SU-DHL-6 (cell line): ENCODE measurements around the gene CBFA2T2.

ENCODE experiments used
- H2AFZ ChIP-seq: fragments of 200-600 bp; sonication (generic); 2 replicates; pipeline ENCODE4 v1.6.1; 2014; ENCODE audit warnings: low read depth, mild to moderate bottlenecking, moderate library complexity, mixed read lengths, antibody characterized with exemption, low read length; ENCODE audit not compliant: severe bottlenecking
- H3F3A ChIP-seq: fragments of 200-600 bp; shearing (Covaris generic); 2 replicates; pipeline ENCODE4 v1.6.0; 2016; ENCODE audit warnings: antibody characterized with exemption, mild to moderate bottlenecking; ENCODE audit not compliant: insufficient read depth
- H3K27ac ChIP-seq: fragments of 200-600 bp; sonication (generic); 2 replicates; pipeline ENCODE4 v1.5.1; 2016; ENCODE audit warnings: low read depth, mild to moderate bottlenecking, low read length, moderate library complexity, mixed read lengths
- H3K27me3 ChIP-seq: fragments of 200-600 bp; sonication (generic), shearing (Covaris generic); 2 replicates; pipeline ENCODE4 v1.6.0; 2014; ENCODE audit warnings: mild to moderate bottlenecking, low read length
- H3K36me3 ChIP-seq: fragments of 200-600 bp; sonication (generic); 2 replicates; pipeline ENCODE4 v1.6.1; 2014; ENCODE audit warnings: mild to moderate bottlenecking, low read length, mixed read lengths
- H3K4me2 ChIP-seq: fragments of 300-600, 200-600 bp; shearing (Covaris generic), sonication (generic); 2 replicates; pipeline ENCODE4 v1.6.0; 2014; ENCODE audit warnings: low read length, low read depth, mild to moderate bottlenecking; ENCODE audit not compliant: poor library complexity, severe bottlenecking
- H3K4me3 ChIP-seq: fragments of 200-600 bp; sonication (generic); 2 replicates; pipeline ENCODE4 v1.5.1; 2014; ENCODE audit warnings: antibody characterized with exemption, low read length, mild to moderate bottlenecking, mixed read lengths; ENCODE audit not compliant: insufficient read depth, poor library complexity, severe bottlenecking
- H3K79me2 ChIP-seq: fragments of 200-600 bp; sonication (generic); 2 replicates; pipeline ENCODE4 v1.6.1; 2014; ENCODE audit warnings: mild to moderate bottlenecking, low read length, moderate library complexity; ENCODE audit not compliant: insufficient read depth
- H3K9ac ChIP-seq: fragments of 200-600 bp; sonication (generic); 2 replicates; pipeline ENCODE4 v1.7.0; 2014; ENCODE audit warnings: mild to moderate bottlenecking, low read length
- H3K9me2 ChIP-seq: fragments of 200-600 bp; sonication (generic); replicated peaks from 2 replicates; pipeline ENCODE4 v1.6.1; 2014; ENCODE audit warnings: low read length; ENCODE audit not compliant: insufficient read depth
- H3K9me3 ChIP-seq: fragments of 200-600 bp; sonication (generic); 2 replicates; pipeline ENCODE4 v1.6.1; 2014; ENCODE audit warnings: low read length, mixed read lengths; ENCODE audit not compliant: insufficient read depth
- H4K20me1 ChIP-seq: fragments of 200-600 bp; sonication (generic); 2 replicates; pipeline ENCODE4 v1.6.1; 2014; ENCODE audit warnings: low read depth, mild to moderate bottlenecking, antibody characterized with exemption, low read length, moderate library complexity, mixed read lengths
- CTCF ChIP-seq: fragments of 200-600 bp; sonication (generic); IDR thresholded peaks from one replicate; pipeline ENCODE4 v1.5.1; 2017; ENCODE audit warnings: antibody characterized with exemption, mild to moderate bottlenecking, low read length, moderate library complexity; ENCODE audit not compliant: insufficient read depth, poor library complexity, severe bottlenecking
- EZH2phosphoT487 ChIP-seq: fragments of 200-600 bp; sonication (generic), shearing (Covaris generic); conservative IDR thresholded peaks from 2 replicates; pipeline ENCODE4 v1.6.1; 2018; ENCODE audit warnings: mild to moderate bottlenecking, antibody characterized with exemption, low read length, moderate library complexity, mixed read lengths

Gene CBFA2T2

DNA sequence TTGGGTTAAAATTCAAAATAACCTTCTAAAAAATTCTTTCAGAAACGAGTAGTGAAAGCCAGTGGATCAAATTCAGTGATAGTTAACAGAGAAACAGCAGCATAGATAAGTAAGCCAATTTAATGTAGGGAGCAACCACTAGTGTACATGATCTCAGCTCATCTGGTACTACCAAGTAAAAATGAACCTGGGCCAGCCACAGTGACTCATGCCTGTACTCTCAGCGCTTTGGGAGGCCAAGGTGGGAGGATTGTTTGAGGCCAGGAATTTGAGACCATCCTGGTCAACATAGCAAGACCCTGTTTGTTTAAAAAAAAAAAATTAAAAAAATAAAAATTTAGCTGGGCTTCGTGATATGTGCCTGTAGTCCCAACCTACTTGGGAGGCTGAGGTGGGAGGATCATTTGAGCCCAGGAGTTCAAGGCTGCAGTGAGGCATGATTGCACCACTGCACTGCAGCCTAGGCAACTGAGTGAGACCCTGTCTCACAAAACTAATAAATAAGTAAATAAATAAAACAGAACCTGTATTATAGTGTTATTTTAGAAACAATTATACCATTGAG, 32.4 kb downstream of the CBFA2T2 start:
- no peak overlapping the region for H3K9ac ChIP-seq
- H3K9me3 ChIP-seq: no peaks in the 10 kb centered on the region
- H3K36me3 ChIP-seq: no peaks in the 10 kb centered on the region
- TF ChIP-seq EZH2phosphoT487 (no peak), CTCF (no peak)
- H3K27me3 ChIP-seq: no peaks in the 10 kb centered on the region
- no peak overlapping the region for H3K27ac ChIP-seq
- H3K4me2 ChIP-seq: no peak overlapping the region
- H4K20me1 ChIP-seq: no peaks in the 10 kb centered on the region
- H2AFZ ChIP-seq: no peak overlapping the region
- H3K4me3 ChIP-seq: no peak overlapping the region
- H3K9me2 ChIP-seq: no peaks in the 10 kb centered on the region
- no peaks in the 10 kb centered on the region for H3F3A ChIP-seq
- H3K79me2 ChIP-seq: no peaks in the 10 kb centered on the region

- TF ChIP-seq EZH2phosphoT487 (no peak), CTCF (no peak)
- H3K4me3 ChIP-seq: no peak overlapping the region
Measured at GRCh38 chr20:33524261-33524660, 34.4 kb downstream of the CBFA2T2 start.

DNA sequence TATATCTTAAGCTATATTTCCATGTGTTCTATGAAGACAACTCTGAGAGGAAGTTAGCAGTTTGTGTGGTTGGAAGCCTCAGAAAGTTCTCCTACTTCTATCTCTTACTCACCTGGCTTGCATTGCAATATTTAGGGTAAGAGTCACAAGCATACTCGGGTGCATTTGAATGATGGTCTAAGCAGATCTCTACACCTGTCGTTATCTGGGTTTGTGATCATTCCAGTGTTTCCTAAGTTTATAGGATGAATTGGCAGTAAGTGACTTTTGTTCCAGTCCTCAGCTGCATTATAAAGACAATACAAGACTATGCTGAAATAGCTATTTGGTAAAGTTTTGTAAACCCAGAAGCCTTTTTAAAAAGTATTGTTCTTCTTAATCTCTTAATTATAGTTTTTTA, 36.9 kb downstream of the CBFA2T2 start:
- Histone ChIP-seq H3K79me2 (no peaks in the 10 kb centered on the region), H3K27me3 (no peaks in the 10 kb centered on the region), H3K9me3 (no peaks in the 10 kb centered on the region), H2AFZ (no peak overlapping the region), H3K4me3 (no peak overlapping the region), H3K27ac (no peak overlapping the region), H3K9me2 (no peaks in the 10 kb centered on the region), H3F3A (no peaks in the 10 kb centered on the region), H3K36me3 (no peaks in the 10 kb centered on the region), H4K20me1 (no peaks in the 10 kb centered on the region), H3K4me2 (no peak overlapping the region), H3K9ac (no peak overlapping the region)
- TF ChIP-seq CTCF: no peak
- TF ChIP-seq EZH2phosphoT487: no peak

More at GRCh38 chr20:33524261-33524660, 34.4 kb downstream of the CBFA2T2 start:
- no peak overlapping the region for H3K4me2 ChIP-seq
- H3K27ac ChIP-seq: no peak overlapping the region
- no peaks in the 10 kb centered on the region for H3K9me2 ChIP-seq
- H3K27me3 ChIP-seq: no peaks in the 10 kb centered on the region
- no peak overlapping the region for H3K9ac ChIP-seq
- no peaks in the 10 kb centered on the region for H3K36me3 ChIP-seq
- H3K9me3 ChIP-seq: no peaks in the 10 kb centered on the region
- H4K20me1 ChIP-seq: no peaks in the 10 kb centered on the region
- no peaks in the 10 kb centered on the region for H3F3A ChIP-seq
- no peaks in the 10 kb centered on the region for H3K79me2 ChIP-seq
- no peak overlapping the region for H2AFZ ChIP-seq
